SW 1271 (cell line): ENCODE measurements around the gene EDA.

Source experiments
- DNase-seq, 2 experiments: peaks; one replicate each; lab custom pipeline; 2025; lab: John Stamatoyannopoulos, UW

The EDA gene

DNA sequence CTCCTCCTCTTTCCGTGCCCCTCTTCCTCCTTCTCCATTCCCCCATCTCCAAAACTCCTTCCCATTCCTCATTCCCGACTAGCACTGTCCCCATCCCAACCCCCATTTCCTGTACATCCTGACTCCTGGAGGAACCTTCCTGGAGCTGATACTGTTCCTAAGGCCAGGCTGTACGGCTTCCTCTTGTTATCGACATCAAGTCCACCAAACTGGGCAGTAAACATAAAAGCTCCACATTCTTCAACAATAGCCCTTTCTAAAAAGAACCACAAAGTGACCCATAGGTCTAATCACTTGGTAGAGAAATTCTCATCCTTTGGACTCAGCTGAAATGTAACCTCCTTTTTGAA is 410.9 kb downstream of the EDA start:
- DNase-seq: no peak

DNA sequence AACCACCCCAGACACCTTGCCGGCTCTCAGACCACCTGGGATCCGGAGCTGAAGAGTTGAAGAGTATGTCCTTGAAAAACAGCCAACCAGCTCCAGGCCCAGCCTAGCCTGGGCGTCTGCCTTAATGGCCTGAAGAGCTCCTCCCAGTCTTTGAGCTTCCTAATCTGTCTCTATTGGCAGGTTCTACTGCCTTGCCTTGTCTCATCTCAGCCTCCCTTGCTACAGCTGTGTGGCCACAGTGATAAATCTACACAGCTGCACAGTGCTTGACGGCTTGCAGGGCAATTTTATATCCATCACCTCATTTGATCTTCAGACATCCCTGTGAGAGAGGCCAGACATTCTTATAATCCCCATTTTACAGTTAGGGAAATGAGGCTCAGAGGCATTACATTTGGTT is 413.9 kb downstream of the EDA start:
- no peak for DNase-seq

DNA sequence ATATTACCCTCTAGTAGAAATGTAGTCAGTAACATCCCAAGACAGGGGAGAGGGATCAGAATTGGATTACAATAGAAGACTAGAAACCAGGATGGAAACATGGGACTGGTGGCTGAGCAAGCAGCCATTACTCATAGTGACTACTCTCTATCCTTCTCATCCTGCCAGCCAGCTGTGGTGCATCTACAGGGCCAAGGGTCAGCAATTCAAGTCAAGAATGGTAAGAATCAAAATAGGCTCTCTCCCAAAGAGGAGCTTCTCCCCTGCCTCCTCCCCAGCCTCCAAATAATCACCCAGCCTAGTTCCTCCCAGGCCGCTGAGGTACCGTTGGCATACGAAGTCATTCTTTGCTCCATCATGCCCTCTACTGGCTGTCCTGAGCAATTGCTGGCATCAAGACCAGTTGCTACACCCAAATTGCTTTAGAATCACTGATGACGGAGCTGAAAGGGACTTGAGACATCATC is 414.4 kb downstream of the EDA start:
- peak in 1 of 2 experiments; percentile 29 for DNase-seq

DNA sequence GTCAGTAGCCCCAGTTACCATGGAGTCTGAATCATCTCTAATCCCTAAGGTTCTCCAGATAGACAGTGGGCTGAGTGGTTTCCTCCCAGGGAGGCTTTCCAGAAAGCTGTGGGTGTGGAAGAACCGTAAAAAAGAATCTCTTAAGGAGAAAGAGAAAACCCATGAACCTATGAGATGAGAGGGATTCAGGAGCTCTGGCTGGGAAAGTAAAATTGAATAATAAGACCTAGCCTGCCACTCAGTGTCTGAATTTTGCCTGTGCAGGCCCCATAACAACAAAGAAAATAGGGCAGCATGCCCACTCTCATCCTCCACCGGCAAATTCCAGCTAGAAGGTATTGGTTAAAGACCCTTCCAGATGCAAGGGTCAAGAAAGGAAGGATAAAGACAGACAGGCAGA is 416.9 kb downstream of the EDA start:
- no peak for DNase-seq

DNA sequence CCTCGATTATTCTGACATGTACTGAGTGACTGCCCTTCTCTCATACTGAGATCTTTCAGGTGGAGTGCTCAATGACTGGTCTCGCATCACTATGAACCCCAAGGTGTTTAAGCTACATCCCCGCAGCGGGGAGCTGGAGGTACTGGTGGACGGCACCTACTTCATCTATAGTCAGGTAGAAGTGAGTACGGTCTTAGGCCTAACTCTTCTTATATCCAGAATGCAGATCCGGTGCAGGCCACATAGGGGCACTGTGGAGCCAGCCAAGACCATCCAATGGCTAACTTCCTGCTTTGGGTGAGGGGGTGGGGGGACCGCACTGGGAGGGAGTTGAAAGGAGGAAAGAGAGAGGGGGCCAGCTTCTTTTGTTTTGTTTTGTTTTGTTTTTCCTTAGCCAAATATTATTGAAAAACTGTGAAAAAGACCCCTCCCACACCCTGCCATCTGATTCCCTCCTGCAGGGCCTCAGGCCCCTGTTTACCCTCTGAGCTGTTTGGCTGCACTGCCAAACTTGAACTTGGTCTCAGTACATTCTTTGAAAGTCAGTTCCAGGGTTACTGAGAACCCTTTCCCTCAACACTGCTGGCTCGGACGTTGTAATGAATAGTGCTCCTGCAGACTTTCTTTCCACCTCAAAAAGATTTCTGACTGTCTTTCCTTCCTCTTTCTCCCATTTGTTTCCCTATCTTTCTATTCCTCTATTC is 417.6 kb downstream of the EDA start:
- DNase-seq: peak in 1 of 2 experiments; percentile 5

DNA sequence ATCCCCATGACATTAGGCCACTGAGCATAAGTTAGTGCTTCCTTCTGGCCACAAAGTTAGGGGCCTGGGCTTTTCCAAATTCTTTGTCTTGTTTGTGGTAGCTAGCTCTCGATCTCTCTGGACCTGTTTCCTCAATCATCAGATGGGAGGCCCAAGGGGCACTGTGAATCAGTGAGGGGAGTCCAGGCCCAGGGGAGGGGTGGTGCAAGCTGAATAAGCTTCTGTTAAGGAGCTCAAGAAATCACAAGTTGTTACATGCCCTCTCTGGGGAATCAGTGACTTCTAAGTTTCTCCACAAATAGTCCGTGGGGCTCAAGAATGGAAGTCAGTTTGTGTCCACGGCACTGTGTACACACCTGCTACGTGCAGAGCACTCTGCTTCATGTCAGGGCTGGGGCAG is 418.7 kb downstream of the EDA start:
- DNase-seq: no peak

DNA sequence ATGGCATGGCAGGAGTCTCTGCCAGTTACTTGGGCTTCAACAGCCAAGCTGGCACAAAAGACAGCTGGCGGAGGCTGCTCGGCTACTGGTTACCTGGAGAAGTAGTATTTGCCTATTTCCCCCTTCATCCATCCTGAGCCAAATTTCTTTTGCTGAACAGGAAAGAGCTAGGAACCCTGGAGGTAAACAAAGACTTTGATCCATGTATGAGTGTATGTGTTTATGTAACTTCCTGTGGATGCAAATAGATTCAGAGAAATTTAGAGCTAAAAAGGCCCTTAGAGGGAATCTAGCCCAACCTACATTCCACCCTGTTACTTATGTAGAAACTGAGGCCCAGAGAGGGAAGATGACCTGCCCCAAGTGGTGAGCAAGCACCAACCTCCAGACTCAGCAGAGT is 422.6 kb downstream of the EDA start:
- no peak for DNase-seq

DNA sequence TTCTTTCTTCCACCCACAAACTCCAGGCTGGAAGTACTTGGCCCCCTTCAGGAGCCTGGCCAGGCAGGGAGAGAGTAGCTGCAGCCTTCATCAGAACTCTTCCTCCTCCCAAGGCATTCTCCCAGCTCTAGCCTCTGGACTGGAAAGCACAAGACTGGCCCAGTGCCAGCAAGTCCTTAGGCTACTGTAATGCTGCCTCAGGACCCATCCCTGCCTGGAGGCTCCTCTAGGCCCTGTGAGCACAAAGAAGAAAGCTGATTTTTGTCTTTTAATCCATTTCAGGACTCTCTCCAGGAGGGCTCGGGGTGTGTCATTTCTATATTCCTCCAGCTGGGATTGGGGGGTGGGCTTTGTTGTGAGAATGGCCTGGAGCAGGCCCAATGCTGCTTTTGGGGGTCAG is 423.0 kb downstream of the EDA start:
- DNase-seq: no peak

DNA sequence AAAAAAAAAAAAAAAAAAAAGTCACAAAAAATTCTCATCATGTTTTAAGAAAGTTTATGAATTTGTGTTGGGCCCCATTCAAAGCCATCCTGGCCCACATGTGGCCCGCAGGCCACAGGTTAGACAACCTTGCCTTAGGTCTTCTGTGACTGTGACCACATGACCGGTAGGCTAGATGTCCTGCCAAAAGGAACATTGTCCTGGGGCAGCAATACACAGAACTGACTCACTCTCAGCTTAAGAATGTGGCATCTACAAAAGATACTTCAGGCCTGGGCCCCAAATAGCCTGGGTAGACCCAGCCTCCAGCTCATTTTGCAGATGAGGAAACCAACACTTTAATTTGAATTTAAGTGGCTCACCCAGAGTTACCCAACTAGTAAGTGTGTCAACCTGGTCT is 423.8 kb downstream of the EDA start:
- no peak for DNase-seq

DNA sequence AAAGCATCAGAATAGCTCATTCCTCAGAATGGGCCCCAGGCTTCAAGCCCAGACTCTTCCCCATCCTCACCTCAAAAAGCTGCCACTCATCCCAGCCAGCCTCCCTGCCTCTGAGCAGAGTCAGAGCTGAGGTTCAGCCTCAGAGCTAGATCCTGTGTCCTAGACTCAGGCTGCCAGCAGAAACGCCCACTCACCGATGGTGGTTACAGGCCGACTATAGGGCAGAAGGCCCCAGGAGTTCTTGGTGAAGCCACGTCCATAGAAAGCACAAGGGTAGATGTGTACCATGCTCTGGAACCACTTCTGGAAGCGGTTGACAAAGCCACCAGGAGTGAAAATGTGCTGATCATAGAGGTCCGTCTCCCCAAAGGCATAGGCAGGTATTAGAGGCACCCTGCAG is 426.1 kb downstream of the EDA start:
- no peak for DNase-seq

DNA sequence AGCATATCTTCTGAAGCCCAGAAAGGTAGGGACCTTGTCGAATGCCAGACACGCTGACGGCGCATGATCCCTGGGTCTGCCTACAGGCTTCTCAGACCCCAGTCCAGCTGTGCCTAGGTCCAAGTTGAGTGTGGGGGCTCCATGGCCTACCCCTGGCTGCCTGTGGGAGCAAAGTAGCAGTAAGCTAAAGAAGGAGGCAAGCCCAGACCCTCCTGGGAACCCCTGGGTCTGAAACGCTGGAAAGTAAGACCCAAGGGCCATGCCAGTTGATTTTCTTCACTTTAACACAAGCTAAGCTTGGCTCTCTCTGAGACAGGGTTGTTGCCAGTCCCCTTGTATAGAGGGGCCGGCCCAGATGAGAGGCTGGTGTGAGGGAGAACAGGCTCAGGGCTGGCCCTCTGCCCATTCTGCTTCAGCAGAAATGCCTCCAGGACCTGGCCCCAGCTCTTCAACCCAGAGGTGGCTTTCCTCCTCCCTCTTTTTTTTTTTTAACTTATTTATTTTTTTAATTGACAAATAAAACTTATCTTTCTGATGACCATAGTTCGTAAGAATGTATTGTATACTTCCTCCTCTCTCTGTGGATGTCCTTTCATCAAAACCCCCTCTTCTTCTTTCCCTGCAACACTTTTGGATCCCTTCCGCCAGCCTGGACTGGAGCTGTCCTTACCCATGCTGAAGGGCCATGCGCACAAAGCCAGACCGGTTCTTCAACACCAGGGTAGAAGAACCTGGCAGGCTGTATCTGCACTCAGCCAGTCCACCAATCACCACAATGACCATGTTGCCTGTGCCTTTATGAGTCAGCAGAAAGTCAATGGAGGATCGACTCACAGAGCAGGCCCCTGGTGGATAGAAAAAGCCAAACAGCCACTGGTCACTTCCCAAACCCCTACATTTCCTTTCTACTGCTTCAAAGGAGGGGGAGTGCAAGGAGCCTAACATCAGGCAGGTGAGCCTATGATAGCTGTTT is 426.8 kb downstream of the EDA start:
- no peak for DNase-seq

DNA sequence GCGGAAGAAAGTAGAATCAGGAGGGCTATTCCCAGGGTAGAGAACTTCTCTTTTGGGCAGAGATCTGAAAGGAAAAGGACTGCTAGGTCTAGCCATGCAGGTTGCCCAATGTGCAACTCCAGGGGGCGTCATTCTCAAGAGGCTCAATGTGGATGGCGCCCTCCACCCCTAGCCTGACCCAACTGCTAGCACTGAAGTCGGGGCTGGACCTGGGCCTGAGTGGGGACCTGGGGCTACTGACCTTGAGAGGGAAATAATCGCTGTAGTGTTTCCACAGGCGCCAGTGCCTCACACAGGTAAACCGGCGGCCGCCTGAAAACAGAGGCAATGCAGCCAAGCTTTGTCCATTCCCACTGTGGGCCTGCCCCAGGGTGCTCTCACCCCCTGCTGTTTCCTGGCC is 427.8 kb downstream of the EDA start:
- DNase-seq: no peak

DNA sequence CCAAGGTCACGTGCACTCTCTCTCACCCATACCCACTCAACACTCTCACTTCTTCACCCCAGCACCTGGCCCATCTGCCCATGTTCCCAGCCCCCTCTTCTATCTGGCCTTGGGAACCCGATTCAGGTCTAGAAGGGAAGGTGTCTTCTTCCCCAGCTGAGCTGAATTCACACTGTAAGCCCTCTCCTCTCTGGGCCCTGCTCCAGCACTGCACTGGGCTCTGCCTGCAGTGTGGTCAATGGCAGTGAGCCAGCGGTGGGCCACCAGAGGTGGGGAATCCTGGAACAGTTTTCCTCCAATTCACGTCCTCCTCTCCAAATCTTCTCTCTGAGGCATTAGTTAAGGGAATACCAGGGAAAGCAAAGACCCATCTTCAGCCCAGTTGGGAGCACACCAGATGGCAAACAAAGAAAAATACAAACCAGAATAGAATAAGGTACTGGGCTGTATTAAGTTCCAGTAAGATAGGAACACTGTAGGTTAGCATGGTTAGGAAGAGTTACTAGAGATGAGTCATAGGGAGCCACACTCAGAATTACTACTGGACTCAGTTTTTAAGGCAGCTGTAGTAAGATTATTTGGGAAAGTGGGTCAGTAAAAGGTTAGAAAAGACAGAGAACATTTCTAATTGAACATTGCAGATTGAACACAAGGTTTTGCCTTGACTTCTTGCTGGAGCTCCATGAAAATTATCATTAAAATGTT is 428.8 kb downstream of the EDA start:
- no peak for DNase-seq

DNA sequence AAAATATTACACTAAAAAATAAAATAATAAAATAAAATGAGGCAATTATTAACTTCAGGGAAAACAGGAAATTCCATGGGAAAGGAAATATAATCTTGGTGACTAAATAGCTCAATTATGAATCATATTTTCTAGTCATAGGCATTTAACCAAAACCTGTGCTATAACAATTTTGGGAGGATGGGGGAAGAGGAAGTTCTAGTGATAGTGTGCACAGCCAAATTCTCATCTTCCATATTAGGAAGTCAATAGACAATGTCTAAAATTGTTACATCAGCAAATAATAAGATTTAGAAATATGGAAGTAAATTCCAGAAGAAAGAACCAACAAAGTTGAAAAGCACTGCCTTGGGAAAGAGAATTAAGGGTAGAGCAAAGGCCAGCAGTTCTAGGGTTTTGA is 431.1 kb downstream of the EDA start:
- DNase-seq: peak in 1 of 2 experiments; percentile 12

DNA sequence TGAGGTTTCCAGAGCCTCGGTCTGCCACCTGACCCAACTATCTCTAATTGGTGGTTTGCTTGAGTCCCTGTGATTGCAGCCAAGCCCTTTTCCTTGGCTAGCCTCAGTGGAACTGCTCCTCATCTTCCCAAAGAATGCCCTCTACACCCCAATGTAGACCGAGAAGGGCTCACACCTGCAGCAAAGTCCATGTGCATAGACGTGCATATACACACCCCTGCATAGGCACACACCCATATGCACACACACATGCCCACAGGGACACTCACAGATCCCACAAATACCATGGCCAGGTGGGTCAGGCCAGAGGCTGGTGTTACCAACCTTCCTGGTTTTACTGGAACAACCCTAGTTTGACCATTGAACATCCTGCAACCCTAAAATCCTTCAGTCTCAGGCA is 433.5 kb downstream of the EDA start:
- DNase-seq: no peak

DNA sequence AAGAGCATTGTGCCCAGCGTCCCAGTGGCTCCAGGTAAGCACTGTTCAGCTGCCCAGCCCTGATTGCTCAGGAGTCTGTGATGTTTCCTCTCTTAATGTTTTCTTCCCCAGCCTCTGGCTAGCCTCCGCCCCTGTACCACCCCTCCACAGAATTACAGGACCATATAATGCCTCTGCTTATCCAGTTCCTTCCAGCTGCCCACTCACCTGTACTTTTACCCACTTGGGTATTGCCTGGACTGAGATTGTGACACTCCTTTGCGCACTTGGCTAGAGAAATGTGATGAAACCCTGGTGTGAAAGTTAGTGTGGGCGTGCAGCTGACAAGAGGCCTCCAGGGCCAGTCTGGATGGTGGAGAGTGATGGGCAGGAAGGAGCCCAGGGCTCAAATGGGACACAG is 434.0 kb downstream of the EDA start, which contains the start of gene AWAT2:
AWAT2 (minus strand) TSS at position 14 of the 400 bp plus-strand sequence; CDS start at position 8, 6 bp downstream.
- DNase-seq: no peak

DNA sequence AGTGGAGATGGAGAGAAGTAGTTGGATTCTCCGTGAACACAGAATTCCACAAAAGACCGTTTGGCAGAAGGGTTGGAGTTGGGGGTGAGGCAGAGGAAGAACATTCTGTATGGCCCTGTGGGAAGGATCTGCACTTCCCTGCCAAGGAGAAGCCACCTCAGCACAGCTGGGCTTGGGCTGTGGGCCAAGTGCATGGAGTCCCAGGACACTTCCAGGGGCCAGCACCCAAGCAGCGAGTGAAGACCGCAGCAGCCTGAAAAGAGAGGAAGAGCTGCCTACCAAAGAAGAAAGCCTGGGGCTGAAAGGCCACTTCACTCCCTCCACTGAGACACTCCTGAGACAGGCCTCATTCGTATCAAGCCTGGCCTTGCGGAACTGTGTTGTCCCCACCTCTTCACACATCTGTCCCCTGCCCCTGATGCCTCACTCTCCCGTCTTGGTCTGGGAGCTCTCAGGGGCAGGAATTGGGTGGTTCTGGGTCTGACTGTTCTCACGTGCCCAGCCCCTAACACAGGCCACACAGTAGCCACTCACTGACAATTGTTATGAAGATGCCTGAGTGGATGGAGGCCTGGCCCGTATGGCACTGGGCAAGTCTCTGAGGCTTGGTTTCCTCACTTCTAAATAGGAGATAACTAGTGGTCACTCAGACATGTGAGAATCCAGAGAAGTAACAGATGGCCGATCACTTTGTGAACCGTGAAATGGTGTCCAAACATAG is 437.1 kb downstream of the EDA start:
- no peak for DNase-seq

DNA sequence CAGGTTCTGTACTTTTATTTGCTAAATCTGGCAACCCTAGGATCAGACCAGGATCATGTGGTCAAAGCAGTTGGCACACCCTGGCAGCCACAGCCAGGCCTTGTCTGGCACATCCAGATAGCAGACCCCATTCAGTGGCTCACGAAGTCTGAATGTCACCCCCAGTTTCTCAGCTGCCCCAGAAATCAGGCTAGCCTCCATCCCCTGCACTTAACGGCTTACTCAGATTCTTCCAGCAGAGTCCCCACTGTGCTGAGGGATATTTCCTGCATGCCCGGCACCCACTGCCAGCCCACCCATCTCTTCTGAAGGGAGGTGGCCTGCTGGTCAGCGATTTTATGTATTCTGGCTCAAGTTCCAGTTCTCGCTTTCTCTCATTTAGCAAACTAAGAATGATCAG is 438.5 kb downstream of the EDA start:
- no peak for DNase-seq

DNA sequence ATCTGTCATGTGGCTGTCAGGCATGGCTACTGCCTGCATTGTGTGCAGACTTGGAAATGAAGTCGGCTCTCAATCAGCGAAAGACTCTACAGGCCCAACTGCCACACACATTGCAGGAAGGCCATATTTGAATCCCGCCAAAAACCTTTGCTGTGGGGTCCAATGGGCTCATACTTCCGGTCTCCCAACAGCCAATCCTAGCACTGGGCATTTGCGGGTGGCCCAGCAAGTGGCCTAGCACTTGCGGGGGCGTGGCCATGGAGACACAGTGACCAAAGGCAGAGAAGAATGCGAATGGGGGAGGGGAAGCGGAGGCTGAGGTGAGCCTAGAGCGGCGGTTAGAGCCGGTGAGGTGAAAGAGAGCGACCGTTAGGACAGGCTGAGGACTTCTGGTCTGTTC is 446.2 kb downstream of the EDA start, which contains the start of gene OTUD6A:
OTUD6A (plus strand) TSS at position 382 of the 400 bp plus-strand sequence. CDS start 68 bp downstream, outside the sequence.
- DNase-seq: no peak

DNA sequence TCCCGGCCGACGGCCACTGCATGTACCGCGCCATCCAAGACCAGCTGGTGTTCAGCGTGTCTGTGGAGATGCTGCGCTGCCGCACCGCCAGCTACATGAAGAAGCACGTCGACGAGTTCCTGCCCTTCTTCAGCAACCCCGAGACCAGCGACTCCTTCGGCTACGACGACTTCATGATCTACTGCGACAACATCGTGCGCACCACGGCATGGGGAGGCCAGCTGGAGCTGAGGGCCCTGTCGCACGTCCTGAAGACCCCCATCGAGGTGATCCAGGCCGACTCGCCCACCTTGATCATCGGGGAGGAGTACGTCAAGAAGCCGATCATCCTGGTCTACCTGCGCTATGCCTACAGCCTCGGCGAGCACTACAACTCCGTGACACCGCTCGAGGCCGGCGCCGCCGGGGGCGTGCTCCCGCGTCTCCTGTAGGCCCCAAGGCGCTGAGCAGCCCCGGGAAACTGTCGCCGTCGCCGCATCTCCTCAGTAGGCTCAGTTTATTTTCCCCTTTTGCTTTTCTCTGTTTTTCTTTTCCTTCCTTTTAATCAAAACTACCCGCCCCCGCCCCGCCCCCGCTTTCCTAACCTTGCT is 447.1 kb downstream of the EDA start:
- DNase-seq: no peak

DNA sequence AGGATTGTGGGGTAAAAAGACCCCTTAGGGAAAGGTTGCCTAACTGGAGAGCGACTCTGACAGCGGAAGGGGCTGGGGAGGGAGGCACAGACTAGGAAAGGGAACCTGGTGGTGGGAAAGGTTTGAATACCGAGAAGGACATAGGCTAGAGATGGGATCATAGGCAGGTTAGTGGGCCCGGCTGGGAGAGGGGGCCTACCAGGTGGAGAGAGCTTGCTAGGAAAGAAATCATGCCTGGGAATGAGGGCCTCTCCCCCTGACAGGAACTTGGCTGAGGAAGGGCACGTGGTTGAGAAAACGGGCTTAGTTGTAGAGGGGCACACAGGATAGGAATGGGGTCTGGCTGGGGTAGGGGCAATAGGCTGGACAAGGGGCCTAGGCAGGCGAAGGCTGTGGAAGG is 450.7 kb downstream of the EDA start:
- no peak for DNase-seq
